HG03439 (cell line): ENCODE data around the gene KCTD14.
"Not testable (repeated sequence)": the region's sequence is repeated elsewhere in the genome, so short reads cannot be mapped to it uniquely, and the experiment has no call there.

Experiments used
- ATAC-seq: cut with Tn5 transposase; IDR thresholded peaks from one replicate; pipeline ENCODE4 v1.9.1; 2021; ENCODE audit warnings: mild to moderate bottlenecking, moderate library complexity; ENCODE audit not compliant: unreplicated experiment

KCTD14 gene, protein sequence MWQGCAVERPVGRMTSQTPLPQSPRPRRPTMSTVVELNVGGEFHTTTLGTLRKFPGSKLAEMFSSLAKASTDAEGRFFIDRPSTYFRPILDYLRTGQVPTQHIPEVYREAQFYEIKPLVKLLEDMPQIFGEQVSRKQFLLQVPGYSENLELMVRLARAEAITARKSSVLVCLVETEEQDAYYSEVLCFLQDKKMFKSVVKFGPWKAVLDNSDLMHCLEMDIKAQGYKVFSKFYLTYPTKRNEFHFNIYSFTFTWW

DNA sequence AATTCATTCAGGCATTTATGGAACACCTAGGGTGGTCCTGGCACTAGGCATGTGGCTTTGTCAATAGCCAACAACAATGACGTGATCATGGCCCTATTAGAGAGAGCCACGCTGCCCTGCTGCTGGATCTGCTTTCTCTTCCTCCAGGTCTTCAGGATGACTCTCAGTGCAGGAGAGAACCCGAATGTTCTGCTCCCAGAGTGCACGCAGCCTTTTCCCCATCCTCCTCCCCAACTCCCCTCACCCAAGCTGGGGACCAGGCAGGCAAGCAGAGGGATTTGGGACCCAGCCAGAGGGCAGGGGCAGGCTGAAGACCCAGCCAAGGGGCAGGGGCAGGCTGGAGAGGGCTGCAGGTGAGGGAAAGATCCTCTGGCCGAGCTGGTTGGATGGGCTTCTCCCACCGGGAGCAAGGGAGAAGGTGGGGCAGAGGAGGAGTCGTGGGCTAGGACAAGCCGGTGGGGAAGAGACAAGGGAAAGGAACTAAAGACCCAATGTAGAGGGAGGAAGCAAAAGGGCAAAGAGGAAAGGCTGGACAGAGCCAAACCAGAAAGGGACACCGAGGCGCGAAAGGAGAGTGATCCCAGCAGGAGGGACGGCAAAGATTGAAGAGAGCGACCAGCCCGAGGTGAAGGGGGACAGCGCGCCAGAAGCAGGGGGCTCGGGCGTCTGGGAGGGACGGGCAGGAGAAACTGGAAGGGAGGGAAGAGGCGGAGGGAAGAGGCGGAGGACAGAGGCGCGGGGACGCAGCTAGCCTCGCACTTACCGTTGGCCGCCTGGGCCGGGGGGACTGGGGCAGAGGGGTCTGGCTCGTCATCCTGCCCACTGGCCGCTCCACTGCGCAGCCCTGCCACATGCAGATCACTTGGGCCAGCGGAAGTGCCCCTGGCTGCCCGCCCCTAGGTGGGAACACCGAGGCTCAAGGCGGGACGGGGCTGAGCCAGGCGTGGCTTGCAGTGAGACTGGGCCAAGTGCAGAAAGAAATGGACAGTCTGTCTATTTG is at the start of gene KCTD14:
KCTD14 (minus strand) TSS at position 880 of the 1,000 bp plus-strand sequence; CDS start at position 853, 27 bp downstream.
- no peak for ATAC-seq

- no peak for ATAC-seq
Measured at GRCh38 chr11:78072455-78072854, 49.4 kb upstream of the KCTD14 start.

DNA sequence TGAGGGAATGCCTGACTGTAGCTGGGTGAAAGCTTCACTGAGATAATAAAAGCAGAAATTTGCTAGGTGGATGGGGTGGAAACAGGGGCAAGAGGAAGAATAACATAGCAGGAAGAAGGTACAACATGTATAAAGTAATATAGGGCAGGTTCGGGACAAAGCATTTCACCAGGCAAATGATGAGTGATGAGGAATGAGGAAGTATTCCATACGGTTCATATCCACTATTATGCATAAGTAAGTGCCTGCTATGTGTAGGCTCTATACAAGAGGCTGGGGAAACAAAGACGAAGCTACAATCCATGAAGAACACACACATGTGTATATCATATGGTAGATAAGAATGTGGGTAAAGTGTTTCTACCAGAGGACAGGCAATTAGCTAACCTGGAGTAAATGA is 48.6 kb upstream of the KCTD14 start:
- no peak for ATAC-seq

DNA sequence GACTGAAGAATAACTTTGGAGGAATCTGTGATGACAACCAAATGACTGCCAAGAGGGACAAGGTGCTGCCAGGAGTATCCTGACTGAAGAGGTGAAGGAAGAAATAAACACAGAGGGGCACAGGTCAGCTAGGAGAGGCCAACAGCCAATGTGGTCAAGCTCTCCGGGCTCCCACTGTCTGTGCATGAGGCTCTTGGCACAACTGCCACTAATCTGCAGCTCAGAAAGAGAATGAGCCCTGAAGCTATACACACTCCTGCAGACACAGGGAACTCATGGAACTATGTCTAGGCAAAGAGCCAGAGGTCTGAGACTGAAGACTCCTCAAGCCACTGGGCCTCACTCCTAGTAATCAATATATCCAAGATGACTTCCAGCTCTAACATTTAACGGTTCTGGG is 47.5 kb upstream of the KCTD14 start:
- no peak for ATAC-seq

DNA sequence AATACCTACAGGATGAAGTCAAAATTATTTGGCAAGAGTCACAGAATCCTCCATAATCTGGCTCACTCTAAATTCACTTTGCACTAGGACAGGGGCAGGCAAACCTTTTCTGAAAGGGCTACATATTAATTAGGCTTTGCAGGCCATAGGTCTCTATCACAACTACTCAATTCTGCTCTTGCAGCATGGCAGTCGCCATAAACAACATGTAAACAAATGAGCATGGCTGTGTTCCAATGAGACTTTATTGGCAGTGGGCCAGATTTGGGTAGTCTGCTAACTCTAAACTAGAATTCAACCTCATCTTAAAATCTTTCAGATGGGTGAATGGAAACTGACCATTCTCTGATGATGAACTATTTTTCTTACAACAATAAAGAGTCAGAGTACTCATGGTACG is 46.4 kb upstream of the KCTD14 start:
- no peak for ATAC-seq

- no peak for ATAC-seq
Measured at GRCh38 chr11:78067704-78068103, 44.6 kb upstream of the KCTD14 start.

DNA sequence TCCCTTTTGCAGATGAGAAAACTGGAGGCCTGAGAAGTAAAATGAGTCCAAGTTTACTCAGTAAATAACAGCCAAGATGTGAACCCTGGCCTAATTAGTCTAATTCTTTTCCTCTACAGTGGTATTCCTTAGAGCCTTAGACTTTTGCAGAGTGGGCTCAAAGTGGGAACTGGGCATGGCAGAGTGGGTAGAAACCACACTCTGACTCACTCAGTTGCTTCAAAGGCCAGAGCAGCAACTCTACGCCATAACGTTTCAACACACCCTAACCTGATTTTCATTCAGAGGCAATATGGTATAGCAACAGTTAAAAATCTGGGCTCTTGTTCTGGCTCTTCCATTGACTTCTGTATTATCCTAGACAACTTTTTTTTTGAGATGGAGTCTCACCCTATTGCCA is 43.4 kb upstream of the KCTD14 start:
- ATAC-seq, result no peak

- ATAC-seq, result no peak
Measured at GRCh38 chr11:78065203-78065602, 42.1 kb upstream of the KCTD14 start.

- no peak for ATAC-seq
Measured at GRCh38 chr11:78063440-78064181, 40.5 kb upstream of the KCTD14 start, which contains the start of gene THRSP. THRSP (plus strand) TSS chr11:78063861; CDS start chr11:78063882, 21 bp downstream.

DNA sequence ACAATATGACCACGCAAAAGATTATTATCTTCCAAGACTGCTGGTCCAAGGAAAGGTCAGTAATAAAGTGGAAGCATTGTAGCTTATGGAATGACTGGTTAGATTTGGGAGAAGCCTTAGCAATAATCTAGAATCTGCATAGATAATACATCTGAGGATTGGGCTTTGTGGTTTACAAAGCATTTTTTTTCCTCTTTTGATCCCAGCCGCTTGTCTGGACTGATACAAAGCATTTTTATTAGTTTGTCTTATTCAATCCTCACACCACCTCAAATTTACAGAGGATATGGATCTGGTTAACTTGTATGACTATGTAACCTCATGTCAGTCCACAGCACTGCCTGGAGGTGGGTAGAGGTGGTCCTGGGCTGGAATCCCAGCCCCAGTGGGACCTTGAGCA is 39.6 kb upstream of the KCTD14 start:
- ATAC-seq, result no peak

DNA sequence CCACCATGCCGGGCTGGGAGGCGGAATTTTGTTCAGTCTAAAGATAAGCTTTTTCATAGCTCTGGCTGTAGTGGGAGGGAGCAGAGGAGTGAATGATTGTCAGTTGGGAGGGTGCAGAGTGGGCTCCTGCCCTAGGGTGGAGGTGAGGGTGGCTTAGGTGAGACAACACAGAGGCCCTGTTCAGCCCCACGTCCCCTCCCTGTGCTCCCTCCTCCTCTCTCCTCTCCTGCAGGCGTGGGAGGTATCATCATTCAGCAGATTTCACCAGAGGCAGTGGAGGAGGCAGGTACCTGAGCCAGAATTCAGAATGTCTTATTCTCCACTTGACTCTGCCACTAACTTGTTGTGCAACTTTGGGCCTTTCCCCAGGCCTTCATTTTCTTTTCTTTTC is 38.8 kb upstream of the KCTD14 start:
- ATAC-seq, result no peak

DNA sequence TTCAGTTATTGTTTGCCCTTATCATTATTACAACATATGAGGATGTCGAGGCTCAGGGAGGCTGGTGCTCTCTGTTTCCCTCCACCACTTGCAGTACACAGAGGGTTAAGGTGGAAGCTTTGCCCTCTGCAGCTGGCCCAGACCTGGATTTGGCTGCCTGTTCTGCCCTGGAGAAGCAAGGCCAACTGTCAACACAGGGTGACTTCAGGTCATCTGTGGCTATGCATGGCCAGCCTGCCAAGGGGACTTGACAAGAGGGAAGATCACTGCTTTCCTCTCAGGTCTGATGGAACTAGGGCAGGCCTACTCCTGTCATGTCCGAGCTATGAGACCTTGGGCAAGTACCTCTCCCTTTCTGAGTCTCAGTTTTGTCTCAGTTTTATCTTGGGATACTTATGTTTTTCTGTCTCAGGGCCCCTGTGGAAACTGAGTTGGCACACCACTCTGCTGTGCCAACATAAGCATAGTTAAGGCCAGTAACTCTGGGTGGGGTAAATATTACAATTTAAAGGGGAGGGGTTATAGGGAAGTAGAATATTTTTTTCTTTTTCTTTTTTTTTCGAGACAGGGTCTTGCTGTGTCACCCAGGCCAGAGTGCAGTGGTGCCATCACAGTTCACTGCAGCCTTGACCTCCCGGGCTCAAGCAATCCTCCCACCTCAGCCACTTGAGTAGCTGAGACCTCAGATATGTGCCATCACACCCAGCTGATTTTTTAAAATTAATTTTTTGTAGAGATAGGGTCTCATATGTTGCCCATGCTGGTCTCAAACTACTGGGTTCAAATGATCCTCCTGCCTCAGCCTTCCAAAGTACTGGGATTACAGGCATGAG is 38.2 kb upstream of the KCTD14 start:
- ATAC-seq, result no peak

- no peak for ATAC-seq
Measured at GRCh38 chr11:78060533-78060932, 37.5 kb upstream of the KCTD14 start.

DNA sequence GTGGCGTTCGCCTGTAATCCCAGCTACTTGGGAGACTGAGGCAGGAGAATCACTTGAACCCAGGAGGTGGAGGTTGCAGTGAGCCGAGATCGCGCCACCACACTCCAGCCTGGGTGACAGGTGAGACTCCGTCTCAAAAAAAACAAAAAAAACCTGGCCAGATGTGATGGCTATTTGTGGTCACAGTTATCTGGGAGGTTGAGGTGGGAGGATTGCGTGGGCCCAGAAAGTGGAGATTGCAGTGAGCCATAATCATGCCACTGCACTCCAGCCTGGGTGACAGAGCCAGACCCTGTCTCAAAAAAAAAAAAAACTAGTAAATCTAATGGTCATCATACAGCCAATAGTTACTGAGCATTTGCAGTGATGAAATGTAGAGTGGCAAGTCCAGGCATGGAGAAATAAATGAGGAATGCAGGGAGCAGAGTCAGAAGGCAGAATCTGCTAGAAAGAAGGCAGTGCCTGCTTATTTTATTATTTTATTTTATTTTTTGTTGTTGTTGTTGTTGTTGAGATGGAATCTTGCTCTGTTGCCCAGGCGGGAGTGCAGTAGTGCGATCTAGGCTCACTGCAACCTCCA is 36.8 kb upstream of the KCTD14 start:
- not testable (repeated sequence) for ATAC-seq

GRCh38 chr11:78057462-78058055 is 34.5 kb upstream of the KCTD14 start:
- ATAC-seq, result no peak

DNA sequence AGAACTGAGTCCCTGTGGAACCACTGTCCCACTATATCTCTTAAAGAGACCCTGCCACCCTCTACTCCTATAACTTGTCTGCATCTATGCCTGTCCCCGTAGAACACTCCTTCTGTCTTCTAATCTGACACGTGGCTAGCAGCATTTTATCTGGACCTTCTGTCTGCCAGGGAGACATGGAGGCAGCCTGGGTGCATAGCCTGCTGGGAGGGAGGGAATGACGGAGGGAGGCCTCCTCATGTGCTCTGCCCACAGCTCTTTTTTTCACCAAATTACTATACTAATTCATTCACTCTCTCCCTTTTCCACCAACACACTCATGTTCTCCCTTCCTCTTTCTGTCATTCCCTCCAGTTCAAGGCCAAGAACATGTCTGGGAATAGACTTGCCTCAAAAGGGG is 33.0 kb upstream of the KCTD14 start:
- no peak for ATAC-seq

- ATAC-seq, result no peak
Measured at GRCh38 chr11:78054971-78055370, 31.9 kb upstream of the KCTD14 start.

GRCh38 chr11:78050964-78051831 is 28.1 kb upstream of the KCTD14 start:
- no peak for ATAC-seq

DNA sequence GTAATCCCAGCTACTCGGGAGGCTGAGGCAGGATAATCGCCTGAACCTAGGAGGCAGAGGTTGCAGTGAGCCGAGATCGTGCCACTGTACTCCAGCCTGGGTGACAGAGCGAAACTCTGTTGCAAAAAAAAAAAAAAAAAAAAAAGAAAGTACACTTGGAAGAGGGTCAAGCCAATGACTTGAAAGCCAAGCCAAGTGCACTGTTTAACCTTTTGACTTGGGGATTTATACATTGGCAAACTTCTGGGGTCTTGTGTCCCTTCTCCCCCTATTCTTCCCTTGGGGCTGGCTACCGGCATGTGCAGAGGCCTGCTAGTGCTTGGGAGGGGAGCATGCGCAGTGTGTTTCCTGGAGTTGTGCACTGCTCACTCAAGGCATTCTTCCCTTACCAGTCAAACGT is 26.3 kb upstream of the KCTD14 start:
- ATAC-seq, result no peak
